ENCODE results near the gene SEPTIN8.

The SEPTIN8 gene

DNA sequence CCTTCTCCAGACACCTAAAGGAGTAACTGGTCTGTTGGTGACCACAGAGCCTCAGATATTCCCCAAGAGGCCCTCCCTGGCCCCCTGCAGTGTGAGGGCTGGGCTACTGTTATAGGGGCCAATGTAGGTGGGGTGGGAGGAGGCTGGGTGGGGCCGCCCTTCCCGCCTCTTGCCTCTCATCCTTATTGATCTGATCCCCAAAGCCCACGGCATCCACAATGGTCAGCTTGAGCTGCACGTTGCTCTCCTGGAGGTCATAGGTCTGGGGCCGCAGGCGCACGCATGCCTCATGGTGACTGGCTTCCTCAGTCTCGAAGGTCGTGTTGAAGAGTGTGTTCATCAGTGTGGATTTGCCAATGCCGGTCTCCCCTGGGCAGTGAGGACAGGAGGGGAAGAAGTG, 13.0 kb downstream of the SEPTIN8 start:
- H3K4me3 ChIP-seq (replicated peaks; ENCODE audit: insufficient read depth, low read length), result no peak overlapping the region
- no peaks in the 10 kb centered on the region for H3K27me3 ChIP-seq (ENCODE audit: insufficient read depth, poor library complexity, severe bottlenecking)
- TF ChIP-seq REST (IDR thresholded peaks at IDR 0.05; ENCODE audit: insufficient replicate concordance, low read depth) (no peak), GABPA (IDR thresholded peaks at IDR 0.05; ENCODE audit: low read depth) (no peak), SPI1 (IDR thresholded peaks at IDR 0.05; ENCODE audit: borderline replicate concordance, low read depth) (no peak), POLR2AphosphoS5 (IDR thresholded peaks at IDR 0.05; ENCODE audit: low read depth) (no peak)
- TF ChIP-seq, protein P1, sequence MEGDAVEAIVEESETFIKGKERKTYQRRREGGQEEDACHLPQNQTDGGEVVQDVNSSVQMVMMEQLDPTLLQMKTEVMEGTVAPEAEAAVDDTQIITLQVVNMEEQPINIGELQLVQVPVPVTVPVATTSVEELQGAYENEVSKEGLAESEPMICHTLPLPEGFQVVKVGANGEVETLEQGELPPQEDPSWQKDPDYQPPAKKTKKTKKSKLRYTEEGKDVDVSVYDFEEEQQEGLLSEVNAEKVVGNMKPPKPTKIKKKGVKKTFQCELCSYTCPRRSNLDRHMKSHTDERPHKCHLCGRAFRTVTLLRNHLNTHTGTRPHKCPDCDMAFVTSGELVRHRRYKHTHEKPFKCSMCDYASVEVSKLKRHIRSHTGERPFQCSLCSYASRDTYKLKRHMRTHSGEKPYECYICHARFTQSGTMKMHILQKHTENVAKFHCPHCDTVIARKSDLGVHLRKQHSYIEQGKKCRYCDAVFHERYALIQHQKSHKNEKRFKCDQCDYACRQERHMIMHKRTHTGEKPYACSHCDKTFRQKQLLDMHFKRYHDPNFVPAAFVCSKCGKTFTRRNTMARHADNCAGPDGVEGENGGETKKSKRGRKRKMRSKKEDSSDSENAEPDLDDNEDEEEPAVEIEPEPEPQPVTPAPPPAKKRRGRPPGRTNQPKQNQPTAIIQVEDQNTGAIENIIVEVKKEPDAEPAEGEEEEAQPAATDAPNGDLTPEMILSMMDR (IDR thresholded peaks at IDR 0.05; ENCODE audit: insufficient read depth, low read length), result no peak
- H3K27ac ChIP-seq (replicated peaks), result no peak overlapping the region
- no peak for DNase-seq (ENCODE audit: low read depth in 1 of 2, low spot score in 1 of 2)

GRCh38 chr5:132763181-132764036, 13.6 kb downstream of the SEPTIN8 start:
- Histone ChIP-seq H3K4me3 (replicated peaks; ENCODE audit: insufficient read depth, low read length) (no peak overlapping the region), H3K27ac (replicated peaks) (no peak overlapping the region), H3K27me3 (ENCODE audit: insufficient read depth, poor library complexity, severe bottlenecking) (no peaks in the 10 kb centered on the region)
- no peak for DNase-seq (ENCODE audit: low read depth in 1 of 2, low spot score in 1 of 2)
- TF ChIP-seq POLR2AphosphoS5 (IDR thresholded peaks at IDR 0.05; ENCODE audit: low read depth) (no peak), GABPA (IDR thresholded peaks at IDR 0.05; ENCODE audit: low read depth) (no peak), SPI1 (IDR thresholded peaks at IDR 0.05; ENCODE audit: borderline replicate concordance, low read depth) (no peak), REST (IDR thresholded peaks at IDR 0.05; ENCODE audit: insufficient replicate concordance, low read depth) (no peak)
- TF ChIP-seq, protein P1 (IDR thresholded peaks at IDR 0.05; ENCODE audit: insufficient read depth, low read length), result no peak

DNA sequence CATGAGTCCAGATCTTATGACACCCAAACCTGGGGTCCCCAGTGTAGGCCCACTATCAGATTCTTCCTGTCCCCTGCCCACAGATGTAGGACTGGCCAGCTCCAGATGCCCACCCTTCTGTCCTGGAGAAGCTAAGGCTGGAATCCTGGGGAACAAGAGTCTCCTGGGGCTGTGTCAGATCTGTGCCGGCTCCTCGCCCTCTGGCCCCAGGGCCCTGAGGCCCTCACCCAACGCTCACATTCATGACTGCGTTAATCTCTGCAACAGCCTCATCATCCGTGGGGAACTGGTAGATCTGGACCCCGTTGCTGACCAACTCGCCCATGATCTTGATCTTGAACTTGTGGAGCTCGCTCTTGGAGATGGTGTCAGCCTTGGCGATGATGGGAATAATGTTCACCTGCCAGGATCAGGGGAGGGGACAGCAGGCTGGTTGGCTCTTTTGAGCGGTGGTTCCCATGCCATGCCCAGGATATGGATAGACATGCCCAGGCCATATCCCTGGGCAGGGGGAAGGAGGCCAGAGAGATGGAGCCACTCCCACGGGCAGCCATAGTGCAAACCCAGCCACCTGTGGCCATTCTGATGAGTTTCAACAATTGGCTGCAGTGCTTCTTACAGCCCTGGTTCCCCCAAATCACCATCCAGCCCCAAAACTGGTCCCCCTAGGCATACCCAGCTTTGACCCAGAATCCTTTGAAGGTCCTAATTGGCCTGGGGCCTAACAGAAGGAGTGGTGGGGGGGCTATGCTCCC, 14.6 kb downstream of the SEPTIN8 start:
- H3K27me3 ChIP-seq (ENCODE audit: insufficient read depth, poor library complexity, severe bottlenecking), result no peaks in the 10 kb centered on the region
- H3K4me3 ChIP-seq (replicated peaks; ENCODE audit: insufficient read depth, low read length), result no peak overlapping the region
- DNase-seq (ENCODE audit: low read depth in 1 of 2, low spot score in 1 of 2), result no peak
- no peak overlapping the region for H3K27ac ChIP-seq (replicated peaks)
- TF ChIP-seq SPI1 (IDR thresholded peaks at IDR 0.05; ENCODE audit: borderline replicate concordance, low read depth), result no peak
- no peak for TF ChIP-seq REST (IDR thresholded peaks at IDR 0.05; ENCODE audit: insufficient replicate concordance, low read depth)
- TF ChIP-seq POLR2AphosphoS5 (IDR thresholded peaks at IDR 0.05; ENCODE audit: low read depth), result no peak
- TF ChIP-seq, protein P1 (IDR thresholded peaks at IDR 0.05; ENCODE audit: insufficient read depth, low read length), result no peak
- TF ChIP-seq GABPA (IDR thresholded peaks at IDR 0.05; ENCODE audit: low read depth), result no peak
